Small intestine (tissue), 7 donors: ENCODE results near the gene SLC22A31. TPM values are rescaled to one million over a fixed set of nuclear protein-coding genes. Genes with fewer than 3 reads are reported as not detected.

Experiments used
- DNase-seq, 2 donors: peaks; one replicate each; pipeline versions ENCODE4 v3.0.0 to v3.0.0-alpha.2; 2013
- FAIRE-seq: peaks from 2 replicates; lab custom pipeline; 2012; peaks lifted over from hg19 to GRCh38; lab: Jason Lieb, UNC
- H3K27ac ChIP-seq, 3 donors: one replicate each; pipeline ENCODE4 v1.5.1; 2013; ENCODE audit warnings: low read length in 2 of 3, mild to moderate bottlenecking in 2 of 3, control low read depth in 1 of 3, inconsistent platforms in 1 of 3, low read depth in 1 of 3, moderate library complexity in 1 of 3
- H3K27me3 ChIP-seq, 3 donors: one replicate each; pipeline ENCODE4 v1.6.1; 2013; ENCODE audit warnings: low read length in 3 of 3, inconsistent platforms in 1 of 3; ENCODE audit not compliant: control insufficient read depth in 3 of 3, insufficient read depth in 3 of 3
- H3K36me3 ChIP-seq, 3 donors: one replicate each; pipeline ENCODE4 v1.6.1; 2013; ENCODE audit warnings: low read length in 3 of 3, inconsistent platforms in 1 of 3, low read depth in 1 of 3, mild to moderate bottlenecking in 1 of 3, moderate library complexity in 1 of 3; ENCODE audit not compliant: control insufficient read depth in 3 of 3, insufficient read depth in 2 of 3
- H3K4me1 ChIP-seq, 3 donors: one replicate each; pipeline ENCODE4 v1.6.1; 2013; ENCODE audit warnings: low read length in 2 of 3, inconsistent platforms in 1 of 3, low read depth in 1 of 3, mild to moderate bottlenecking in 1 of 3, moderate library complexity in 1 of 3; ENCODE audit not compliant: control insufficient read depth in 3 of 3, insufficient read depth in 2 of 3
- H3K4me3 ChIP-seq, 3 donors: one replicate each; pipeline ENCODE4 v1.5.1; 2013; ENCODE audit warnings: low read length in 3 of 3, control low read depth in 1 of 3, inconsistent platforms in 1 of 3, low read depth in 1 of 3, mild to moderate bottlenecking in 1 of 3, moderate library complexity in 1 of 3
- H3K9me3 ChIP-seq, 2 donors: one replicate each; pipeline ENCODE4 v1.6.1; 2013; ENCODE audit warnings: low read depth in 1 of 2, low read length in 1 of 2; ENCODE audit not compliant: control insufficient read depth in 2 of 2, insufficient read depth in 1 of 2
- WGBS, 3 donors: extraction: QIAGEN DNeasy Blood & Tissue Kit; methylation state at CpG; one replicate each; pipeline ENCODE4 v1.1.7; 2013; 5-methylcytosine and 5-hydroxymethylcytosine counted together
- polyA plus RNA-seq, 4 donors: library from polyadenylated mRNA; stranded (reverse) in 3 of 4; unstranded in 1 of 4; fragments of 200-250 nt in 3 of 4; fragments of 120-200 nt in 1 of 4; gene quantifications; one replicate each; pipeline versions ENCODE4 v1.2.1 to v1.2.3, GENCODE V29; 2013
- donor health status: healthy with polysubstance abuse.
- donor health status: control.
- donor health status: control.
- donor health status: Bipolar disorder and iron deficiency.
- donor health status: healthy.

Gene SLC22A31
- polyA plus RNA-seq, 4 donors = 0.67 to 4.7 (median 1.8) TPM

- WGBS, 3 donors = 96 to 98% (median 97%) methylated on average over 21 of the region's 21 CpGs
- FAIRE-seq = no peak
- Histone ChIP-seq H3K36me3 (peaks cover 17 to 65% (median 18%) of the 10 kb centered on the region in 3 donors), H3K4me3 (no peak overlapping the region), H3K4me1 (no peaks in the 10 kb centered on the region), H3K9me3 (peaks cover 0 to 19% of the 10 kb centered on the region in 2 donors), H3K27me3 (no peaks in the 10 kb centered on the region), H3K27ac (no peak overlapping the region)
- no peak for DNase-seq
Measured at GRCh38 chr16:89222931-89223330, 22.6 kb upstream of the SLC22A31 start.

- no peak overlapping the region for H3K4me3 ChIP-seq
- no peaks in the 10 kb centered on the region for H3K27me3 ChIP-seq
- DNase-seq (no peak), FAIRE-seq (no peak)
- no peak overlapping the region for H3K27ac ChIP-seq
- H3K9me3 ChIP-seq = peaks cover 0 to 6% of the 10 kb centered on the region in 2 donors
- no peaks in the 10 kb centered on the region for H3K4me1 ChIP-seq
- H3K36me3 ChIP-seq = peaks cover 7 to 53% (median 8%) of the 10 kb centered on the region in 3 donors
- 84 to 92% (median 89%) methylated on average over 3 of the region's 3 CpGs for WGBS, 3 donors
Measured at GRCh38 chr16:89221604-89222003, 21.3 kb upstream of the SLC22A31 start.

- no peak for DNase-seq
- Histone ChIP-seq H3K9me3 (no peaks in the 10 kb centered on the region), H3K4me3 (no peak overlapping the region), H3K4me1 (peaks cover 0 to 4% (median 3%) of the 10 kb centered on the region in 3 donors), H3K27ac (no peak overlapping the region), H3K36me3 (peaks cover 5 to 34% (median 7%) of the 10 kb centered on the region in 3 donors), H3K27me3 (no peaks in the 10 kb centered on the region)
- no peak for FAIRE-seq
- WGBS, 3 donors = 68 to 80% (median 73%) methylated on average over 5 of the region's 5 CpGs
Measured at GRCh38 chr16:89219365-89219764, 19.0 kb upstream of the SLC22A31 start.

GRCh38 chr16:89217388-89218191 is 17.3 kb upstream of the SLC22A31 start, which contains the start of gene ZNF778:
TSS of gene ZNF778 (plus strand) at chr16:89217703. CDS start at chr16:89221128, 3,425 bp downstream.
- Histone ChIP-seq H3K27ac (peak within 1 kb of the TSS; percentile 87 to 98 (median 92)), H3K9me3 (no peaks in the 10 kb centered on the region), H3K4me3 (peak within 1 kb of the TSS; percentile 69 to 89 (median 70)), H3K4me1 (peaks cover 0 to 4% (median 3%) of the 10 kb centered on the region in 3 donors), H3K27me3 (no peaks in the 10 kb centered on the region), H3K36me3 (peaks cover 0 to 17% (median 3%) of the 10 kb centered on the region in 3 donors)
- DNase-seq (peak; percentile 87 to 95), FAIRE-seq (no peak)
- 0% methylated on average over 71 to 91 of the region's 91 CpGs for WGBS, 3 donors

- DNase-seq = peak in 1 of 2 donors; percentile 11
- Histone ChIP-seq H3K4me3 (peak overlapping the region; percentile 69 to 89 (median 70)), H3K36me3 (peaks cover 0 to 12% (median 3%) of the 10 kb centered on the region in 3 donors), H3K4me1 (peaks cover 0 to 4% (median 3%) of the 10 kb centered on the region in 3 donors), H3K27ac (peak overlapping the region; percentile 87 to 98 (median 92)), H3K27me3 (no peaks in the 10 kb centered on the region), H3K9me3 (no peaks in the 10 kb centered on the region)
- 0 to 1% (median 1%) methylated on average over 11 of the region's 11 CpGs for WGBS, 3 donors
- no peak for FAIRE-seq
Measured at GRCh38 chr16:89217138-89217387, 16.7 kb upstream of the SLC22A31 start.

- H3K36me3 ChIP-seq = peaks cover 0 to 10% (median 3%) of the 10 kb centered on the region in 3 donors
- no peaks in the 10 kb centered on the region for H3K27me3 ChIP-seq
- H3K4me3 ChIP-seq = peak overlapping the region; percentile 41 to 70 (median 69)
- no peak for FAIRE-seq
- WGBS, 3 donors = 0 to 2% (median 1%) methylated on average over 25 of the region's 25 CpGs
- H3K9me3 ChIP-seq = no peaks in the 10 kb centered on the region
- DNase-seq = peak; percentile 89 to 91
- H3K4me1 ChIP-seq = peaks cover 0 to 4% (median 3%) of the 10 kb centered on the region in 3 donors
- peak overlapping the region; percentile 87 to 98 (median 92) for H3K27ac ChIP-seq
Measured at GRCh38 chr16:89216315-89217137, 16.2 kb upstream of the SLC22A31 start.

- FAIRE-seq (no peak), DNase-seq (no peak)
- Histone ChIP-seq H3K4me1 (peaks cover 0 to under 1% (median 0%) of the 10 kb centered on the region in 3 donors), H3K27ac (no peak overlapping the region), H3K36me3 (no peaks in the 10 kb centered on the region), H3K9me3 (no peaks in the 10 kb centered on the region), H3K27me3 (peaks cover 0 to 5% (median 0%) of the 10 kb centered on the region in 3 donors), H3K4me3 (no peak overlapping the region)
- WGBS, 3 donors = 67 to 69% (median 68%) methylated on average over 15 of the region's 15 CpGs
Measured at GRCh38 chr16:89210904-89211515, 10.7 kb upstream of the SLC22A31 start.
